ENCODE measurements around the gene DENR. TPM values are rescaled to one million over a fixed set of nuclear protein-coding genes. Genes with fewer than 3 reads are reported as not detected.

Gene DENR
- total RNA-seq, 2 donors from 2014 or later: 35.5 to 37.3 TPM

DNA sequence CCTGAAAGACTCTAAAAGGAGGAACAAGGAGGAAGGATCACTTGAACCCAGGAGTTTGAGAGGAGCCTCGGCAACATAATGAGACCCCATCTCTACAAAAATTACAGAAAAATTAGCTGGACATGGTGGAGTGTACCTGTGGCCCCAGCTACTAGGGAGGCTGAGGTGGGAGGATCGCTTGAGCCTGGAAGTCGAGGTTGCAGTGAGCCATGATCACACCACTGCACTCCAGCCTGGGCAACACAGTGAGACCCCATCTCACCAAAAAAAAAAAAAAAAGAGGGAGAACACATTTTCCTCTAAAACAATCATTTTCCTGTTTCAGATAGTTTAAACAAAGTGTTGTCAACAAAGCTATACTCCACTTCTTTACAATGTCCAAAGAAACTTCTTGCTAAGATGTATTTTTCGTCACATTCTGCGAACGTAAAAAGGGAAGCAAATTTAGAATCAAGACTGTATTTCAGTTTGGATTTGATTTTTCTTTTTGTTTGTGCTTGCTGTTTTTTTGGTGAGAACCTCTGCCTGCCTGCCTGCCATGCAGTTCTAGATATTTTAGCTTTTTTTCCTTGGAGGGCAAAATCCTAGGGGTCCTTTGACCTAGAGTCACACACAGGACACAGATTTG, 27.1 kb upstream of the DENR start:
- Mint-ChIP-seq H3K27ac (peak overlapping the region; percentile 72), H3K4me1 (peaks cover 11% of the 10 kb centered on the region), H3K27me3 (peaks cover 37% of the 10 kb centered on the region), H3K4me3 (peak overlapping the region; percentile 36), H3K36me3 (ENCODE audit: low read depth) (no peaks in the 10 kb centered on the region)
- H3K9me3 ChIP-seq (ENCODE audit: control insufficient read depth, low read length, poor library complexity, severe bottlenecking): no peaks in the 10 kb centered on the region
- ATAC-seq (no peak), DNase-seq (no peak)

DNA sequence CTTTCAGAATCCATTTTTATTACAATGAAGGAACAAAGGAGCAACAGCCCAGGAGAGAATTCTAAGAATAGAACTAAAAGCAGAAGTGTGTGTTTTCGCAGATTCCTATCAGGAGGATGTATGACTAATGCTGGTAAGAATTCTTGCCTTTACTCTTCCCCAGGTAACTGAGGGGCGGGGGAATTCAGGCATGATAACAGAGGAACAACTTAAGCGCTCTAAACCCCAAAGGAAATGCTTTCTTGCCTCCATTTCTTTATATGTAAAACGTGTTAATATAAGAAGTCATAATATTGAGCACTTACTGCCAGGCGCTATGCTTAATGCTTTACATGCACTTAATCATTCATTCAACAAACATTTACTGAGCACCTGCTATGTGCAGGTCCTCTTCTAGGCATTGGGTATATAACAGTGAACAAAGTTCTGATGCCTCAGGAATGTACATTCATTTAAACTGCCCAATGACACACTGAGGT, 26.5 kb upstream of the DENR start:
- H3K4me1 Mint-ChIP-seq: peaks cover 11% of the 10 kb centered on the region
- peaks cover 34% of the 10 kb centered on the region for H3K27me3 Mint-ChIP-seq
- H3K4me3 Mint-ChIP-seq: peak overlapping the region; percentile 36
- DNase-seq: no peak
- ATAC-seq: peak; percentile 57
- H3K36me3 Mint-ChIP-seq (ENCODE audit: low read depth): no peaks in the 10 kb centered on the region
- peak overlapping the region; percentile 72 for H3K27ac Mint-ChIP-seq
- H3K9me3 ChIP-seq (ENCODE audit: control insufficient read depth, low read length, poor library complexity, severe bottlenecking): no peaks in the 10 kb centered on the region

DNA sequence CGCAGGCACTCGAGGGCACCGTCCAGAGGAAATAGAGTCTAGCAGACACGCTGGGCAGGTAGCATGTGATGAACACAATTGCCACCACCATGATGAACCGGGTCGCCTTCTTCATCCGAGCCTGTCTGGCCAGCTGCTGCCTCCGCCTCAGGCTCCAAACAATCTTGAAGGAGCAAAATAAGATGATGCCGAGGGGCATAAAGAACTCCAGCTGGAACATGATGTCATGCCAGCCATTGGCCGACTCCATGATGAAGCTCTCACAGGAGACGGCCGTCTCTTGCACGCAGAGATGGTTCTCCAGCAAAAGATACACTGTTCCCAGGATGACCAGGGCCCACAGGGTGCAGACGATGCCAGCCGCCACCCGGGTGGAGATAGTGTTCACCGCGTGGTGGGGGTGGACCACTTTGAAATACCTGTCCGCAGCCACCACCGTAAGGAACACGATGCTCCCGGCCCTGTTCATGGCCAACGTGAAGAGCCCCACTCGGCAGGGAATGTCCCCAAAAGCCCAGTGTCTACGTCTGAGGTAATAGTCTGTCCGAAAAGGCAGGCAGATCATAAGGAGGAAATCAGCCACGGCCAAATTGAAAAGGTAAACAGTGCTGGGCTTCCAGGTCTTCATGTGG, 22.9 kb upstream of the DENR start:
- H3K9me3 ChIP-seq (ENCODE audit: control insufficient read depth, low read length, poor library complexity, severe bottlenecking): no peaks in the 10 kb centered on the region
- Mint-ChIP-seq H3K36me3 (ENCODE audit: low read depth) (no peaks in the 10 kb centered on the region), H3K27ac (no peak overlapping the region), H3K27me3 (peaks cover 23% of the 10 kb centered on the region), H3K4me1 (peaks cover 18% of the 10 kb centered on the region), H3K4me3 (peak overlapping the region; percentile 70)
- DNase-seq (no peak), ATAC-seq (no peak)

DNA sequence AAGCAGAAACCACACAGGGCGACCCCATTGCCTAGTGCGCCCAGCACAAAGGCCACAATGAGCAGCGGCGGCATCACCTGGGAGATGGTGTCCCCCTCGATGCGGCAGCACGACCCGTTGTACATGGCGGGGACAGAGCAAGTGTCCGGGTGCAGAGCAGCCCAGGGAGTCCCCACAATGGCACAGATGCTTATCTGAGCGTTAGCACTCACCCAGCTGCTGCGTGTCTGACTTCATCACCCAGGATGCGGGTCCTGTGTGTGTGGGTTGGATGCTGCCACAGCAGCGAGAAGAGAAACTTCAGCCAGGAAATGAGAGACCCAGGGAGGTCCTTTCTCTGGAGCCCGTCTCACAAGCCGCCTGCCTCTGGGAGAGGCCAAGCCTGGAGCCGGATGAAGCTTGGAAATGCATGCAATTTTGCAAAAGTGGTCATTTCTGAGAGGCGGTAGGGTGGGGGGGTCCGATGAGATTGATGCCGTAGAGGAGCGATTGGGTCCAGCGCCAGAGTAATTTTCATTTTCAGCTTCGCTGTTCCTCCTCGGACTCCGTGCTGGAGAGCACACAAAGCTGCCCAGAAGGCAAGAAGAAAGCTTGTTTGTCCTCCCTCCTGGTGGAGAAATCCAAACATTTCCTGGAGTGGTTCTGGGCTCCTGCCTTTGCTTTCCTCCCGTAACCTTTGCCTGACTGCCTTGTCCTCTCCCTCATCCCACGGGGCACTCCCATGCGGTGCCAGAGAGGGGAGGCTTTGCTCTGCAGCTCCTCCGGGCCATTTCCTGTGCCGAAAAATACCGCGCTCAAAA, 22.2 kb upstream of the DENR start, which contains the start of gene HCAR1:
Gene HCAR1 (minus strand): TSS at position 630 of the 800 bp plus-strand sequence. CDS start 505 bp downstream, at position 125.
- Mint-ChIP-seq H3K36me3 (ENCODE audit: low read depth) (no peaks in the 10 kb centered on the region), H3K27me3 (peaks cover 23% of the 10 kb centered on the region), H3K4me1 (peaks cover 18% of the 10 kb centered on the region), H3K27ac (no peak within 1 kb of the TSS), H3K4me3 (peak within 1 kb of the TSS; percentile 70)
- DNase-seq (no peak), ATAC-seq (peak; percentile 53)
- H3K9me3 ChIP-seq (ENCODE audit: control insufficient read depth, low read length, poor library complexity, severe bottlenecking): no peaks in the 10 kb centered on the region

DNA sequence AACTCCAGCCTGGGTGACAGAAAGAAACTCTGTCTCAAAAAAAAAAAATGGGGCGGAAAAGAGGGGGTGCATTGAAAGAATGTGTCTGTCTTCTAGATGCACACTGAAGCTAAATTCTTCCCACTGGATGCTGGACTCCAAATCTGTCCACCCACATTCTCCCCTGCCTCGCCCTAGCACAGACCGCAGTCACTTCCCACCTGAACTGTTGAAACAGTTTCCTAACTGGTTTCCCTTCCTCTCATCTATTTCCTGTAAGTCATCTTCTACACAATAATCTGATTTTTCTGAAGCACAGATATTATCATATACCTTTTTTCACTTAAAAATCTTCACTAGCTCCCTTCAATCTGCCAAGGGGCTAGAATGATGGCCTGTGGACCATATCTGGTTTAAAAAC, 20.5 kb upstream of the DENR start:
- ATAC-seq (no peak), DNase-seq (no peak)

DNA sequence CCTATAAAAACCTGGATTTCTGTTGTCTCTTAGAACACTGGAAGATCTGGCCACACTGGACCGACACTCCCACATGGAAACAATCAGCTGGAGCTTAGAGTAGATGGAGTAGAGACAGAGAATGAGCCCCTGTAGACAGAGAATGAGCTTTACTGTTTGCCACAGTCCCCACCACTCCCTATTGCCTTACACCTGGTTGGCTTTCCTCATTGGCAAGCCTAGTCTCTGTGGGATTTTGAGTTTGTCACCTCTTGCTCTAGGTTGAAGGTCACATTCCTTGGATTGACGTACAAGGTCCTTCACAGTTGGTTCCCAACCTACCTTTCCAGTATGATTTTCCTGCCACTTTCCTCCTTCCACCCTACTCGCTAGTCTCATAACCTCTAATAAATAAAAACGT, 20.0 kb upstream of the DENR start:
- Mint-ChIP-seq H3K27me3 (peaks cover 23% of the 10 kb centered on the region), H3K27ac (no peak overlapping the region), H3K4me1 (peaks cover 11% of the 10 kb centered on the region), H3K4me3 (no peak overlapping the region), H3K36me3 (ENCODE audit: low read depth) (no peaks in the 10 kb centered on the region)
- ATAC-seq (no peak), DNase-seq (no peak)
- H3K9me3 ChIP-seq (ENCODE audit: control insufficient read depth, low read length, poor library complexity, severe bottlenecking): no peaks in the 10 kb centered on the region

More for the DNA sequence above, 20.5 kb upstream of the DENR start:
- no peaks in the 10 kb centered on the region for H3K36me3 Mint-ChIP-seq (ENCODE audit: low read depth)
- no peaks in the 10 kb centered on the region for H3K9me3 ChIP-seq (ENCODE audit: control insufficient read depth, low read length, poor library complexity, severe bottlenecking)
- H3K27ac Mint-ChIP-seq: no peak overlapping the region
- H3K4me1 Mint-ChIP-seq: peaks cover 11% of the 10 kb centered on the region
- H3K4me3 Mint-ChIP-seq: no peak overlapping the region
- H3K27me3 Mint-ChIP-seq: peaks cover 23% of the 10 kb centered on the region

DNA sequence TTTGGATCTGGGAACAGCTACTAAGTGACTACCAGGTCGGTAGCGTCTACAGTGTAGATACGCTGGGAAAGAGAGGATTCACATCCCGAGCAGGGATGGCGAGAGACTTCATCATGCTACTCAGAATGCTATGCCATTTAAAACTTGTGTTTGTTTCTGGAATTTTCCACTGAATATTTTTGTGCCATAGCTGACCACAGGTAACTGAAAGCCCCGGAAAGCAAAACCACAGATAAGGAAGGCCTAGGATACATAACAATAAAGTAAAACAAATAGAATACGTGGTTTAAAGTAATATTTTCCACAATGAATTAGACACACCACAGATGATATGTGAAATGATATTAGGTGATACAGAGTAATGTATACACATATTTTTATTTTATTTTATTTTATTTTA, 14.1 kb upstream of the DENR start:
- no peak overlapping the region for H3K4me3 Mint-ChIP-seq

DNA sequence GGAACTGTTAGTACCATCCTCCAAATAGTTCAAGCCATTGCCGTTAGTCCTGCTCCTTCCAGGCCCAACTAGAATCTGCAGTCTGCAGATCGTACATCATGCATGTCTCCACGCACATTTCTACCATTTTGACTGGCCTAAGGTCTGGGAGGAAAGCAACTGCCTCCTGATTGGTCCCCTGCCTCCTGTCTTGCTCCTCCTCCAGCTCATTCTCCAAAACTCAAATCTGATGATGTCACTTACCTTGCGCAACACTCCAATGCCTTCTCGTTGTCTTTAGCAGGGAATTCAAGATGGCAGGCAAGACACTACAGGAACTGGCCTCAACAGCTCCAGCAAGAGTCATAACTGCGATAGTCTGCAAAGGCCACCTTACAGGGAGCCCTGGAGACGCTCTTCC, 12.3 kb upstream of the DENR start:
- Mint-ChIP-seq H3K4me3 (no peak overlapping the region), H3K27me3 (no peaks in the 10 kb centered on the region), H3K27ac (no peak overlapping the region), H3K4me1 (no peaks in the 10 kb centered on the region), H3K36me3 (ENCODE audit: low read depth) (no peaks in the 10 kb centered on the region)
- H3K9me3 ChIP-seq (ENCODE audit: control insufficient read depth, low read length, poor library complexity, severe bottlenecking): no peaks in the 10 kb centered on the region
- ATAC-seq: no peak
- no peak for DNase-seq

More for the DNA sequence above, 14.1 kb upstream of the DENR start:
- no peaks in the 10 kb centered on the region for H3K4me1 Mint-ChIP-seq
- no peak for ATAC-seq
- no peak for DNase-seq
- no peak overlapping the region for H3K27ac Mint-ChIP-seq
- H3K9me3 ChIP-seq (ENCODE audit: control insufficient read depth, low read length, poor library complexity, severe bottlenecking): no peaks in the 10 kb centered on the region
- no peaks in the 10 kb centered on the region for H3K36me3 Mint-ChIP-seq (ENCODE audit: low read depth)
- no peaks in the 10 kb centered on the region for H3K27me3 Mint-ChIP-seq

DNA sequence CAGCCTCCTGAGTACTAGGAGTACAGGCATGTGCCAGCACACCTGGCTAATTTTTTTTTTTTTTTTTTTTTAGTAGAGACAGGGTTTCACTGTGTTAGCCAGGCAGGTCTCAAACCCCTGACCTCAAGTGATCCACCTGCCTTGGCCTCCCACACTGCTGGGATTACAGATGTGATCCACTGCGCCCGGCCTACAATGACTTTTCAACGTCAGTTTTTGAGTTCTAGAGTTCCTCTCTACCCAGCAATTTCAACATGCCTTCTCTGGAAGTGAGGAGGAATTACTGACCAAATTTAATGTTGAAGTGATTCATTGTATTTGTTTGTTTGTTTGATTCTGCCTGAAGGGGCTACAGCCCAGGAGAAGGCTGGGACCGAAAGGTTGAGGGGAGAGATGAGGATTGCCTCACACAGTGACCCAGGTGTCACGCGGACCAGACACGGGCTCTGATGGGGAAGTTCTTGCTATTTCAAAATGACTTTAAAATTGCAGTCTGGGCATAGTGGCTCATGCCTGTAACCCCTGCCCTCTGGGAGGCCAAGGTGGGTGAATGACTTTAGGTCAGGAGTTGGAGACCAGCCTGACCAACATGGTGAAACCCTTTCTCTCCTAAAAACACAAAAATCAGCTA, 8.6 kb upstream of the DENR start:
- no peak overlapping the region for H3K27ac Mint-ChIP-seq

DNA sequence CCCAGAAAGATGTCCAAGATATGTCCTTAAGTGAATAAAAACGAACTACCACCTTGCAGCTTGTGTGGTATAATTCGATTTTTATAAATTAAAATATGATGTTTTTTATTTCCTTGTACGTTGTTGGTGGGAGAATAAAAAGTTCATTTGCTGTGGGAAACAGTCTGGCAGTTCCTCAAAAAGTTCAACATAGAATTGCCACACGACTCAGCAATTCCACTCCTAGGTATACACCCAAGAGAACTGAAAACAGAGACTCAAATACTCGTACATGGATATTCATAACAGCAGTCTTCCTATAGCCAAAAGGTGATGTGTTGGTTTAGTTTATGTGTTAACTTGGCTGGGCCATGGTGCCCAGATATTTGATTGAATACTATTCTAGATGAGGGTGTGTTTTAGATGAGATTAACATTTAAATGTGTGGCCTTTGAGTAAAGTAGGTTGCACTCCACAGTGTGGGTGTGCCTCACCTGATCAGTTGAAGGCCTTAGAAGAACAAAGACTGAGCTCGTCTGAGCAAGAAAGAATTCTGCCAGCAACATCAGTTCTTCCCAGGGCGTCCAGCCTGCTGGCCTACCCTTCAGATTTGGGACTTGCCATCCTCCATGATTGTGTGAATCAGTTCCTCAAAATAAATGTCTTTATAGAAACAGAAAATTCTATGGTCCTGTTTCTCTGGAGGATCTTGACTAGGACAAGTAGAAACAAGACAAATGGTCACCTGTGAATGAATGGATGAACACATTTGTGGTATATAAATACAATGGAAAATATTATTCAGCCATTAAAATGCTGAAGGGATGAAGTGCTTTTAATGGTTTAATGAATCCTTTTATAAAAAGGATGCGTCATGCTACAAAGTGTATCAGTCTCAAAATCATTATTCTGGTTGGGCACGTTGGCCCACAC, 5.1 kb upstream of the DENR start:
- Mint-ChIP-seq H3K36me3 (ENCODE audit: low read depth) (no peaks in the 10 kb centered on the region), H3K27me3 (no peaks in the 10 kb centered on the region), H3K4me1 (peaks cover 6% of the 10 kb centered on the region), H3K4me3 (no peak overlapping the region), H3K27ac (no peak overlapping the region)
- no peaks in the 10 kb centered on the region for H3K9me3 ChIP-seq (ENCODE audit: control insufficient read depth, low read length, poor library complexity, severe bottlenecking)
- no peak for ATAC-seq
- DNase-seq: no peak

More for the DNA sequence above, 8.6 kb upstream of the DENR start:
- Mint-ChIP-seq H3K4me3 (no peak overlapping the region), H3K36me3 (ENCODE audit: low read depth) (no peaks in the 10 kb centered on the region), H3K4me1 (no peaks in the 10 kb centered on the region), H3K27me3 (no peaks in the 10 kb centered on the region)
- no peak for DNase-seq
- H3K9me3 ChIP-seq (ENCODE audit: control insufficient read depth, low read length, poor library complexity, severe bottlenecking): no peaks in the 10 kb centered on the region
- ATAC-seq: no peak

DNA sequence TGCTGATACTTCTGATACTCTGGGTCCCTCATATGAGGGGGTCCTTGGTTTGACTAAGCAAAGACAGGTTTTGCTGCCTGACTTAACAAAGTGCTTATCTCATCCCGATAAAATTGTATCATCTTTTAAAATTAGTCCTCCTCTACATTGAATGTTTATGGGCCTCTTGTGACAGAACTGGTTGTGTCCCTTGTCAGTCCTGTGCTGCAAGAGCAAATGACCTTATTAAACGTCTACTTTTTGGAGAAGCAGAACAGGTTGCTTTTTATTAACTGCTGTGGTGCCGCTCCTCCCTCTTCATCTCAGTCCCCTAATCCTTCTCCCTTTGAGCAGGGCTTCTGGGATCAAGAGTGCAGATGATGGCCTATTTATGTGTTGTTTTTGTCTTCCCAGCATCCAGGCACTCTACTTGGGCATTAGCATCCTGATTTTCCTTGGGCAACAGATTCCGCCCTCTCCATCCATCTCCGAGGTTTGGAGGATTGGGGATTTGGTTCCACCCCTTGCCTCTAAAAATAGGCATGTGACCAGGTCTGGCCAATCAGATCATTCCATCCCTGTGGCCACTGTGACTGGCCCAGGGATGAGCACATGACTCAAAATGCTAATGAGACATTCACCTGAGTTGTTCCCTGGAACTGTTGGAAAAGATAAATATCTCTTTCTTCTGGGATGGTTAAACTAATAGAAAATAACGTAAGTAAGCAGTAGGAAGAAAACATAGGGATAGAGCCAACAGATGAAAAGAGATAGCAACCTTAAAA, 2.9 kb upstream of the DENR start:
- DNase-seq: no peak
- no peaks in the 10 kb centered on the region for H3K27me3 Mint-ChIP-seq
- H3K9me3 ChIP-seq (ENCODE audit: control insufficient read depth, low read length, poor library complexity, severe bottlenecking): no peaks in the 10 kb centered on the region
- peaks cover 5% of the 10 kb centered on the region for H3K36me3 Mint-ChIP-seq (ENCODE audit: low read depth)
- H3K27ac Mint-ChIP-seq: no peak overlapping the region
- peaks cover 23% of the 10 kb centered on the region for H3K4me1 Mint-ChIP-seq
- no peak for ATAC-seq
- H3K4me3 Mint-ChIP-seq: peak overlapping the region; percentile 9
